K562 (cell line): ENCODE results near the gene ARID5B. TPM values are rescaled to one million over a fixed set of nuclear protein-coding genes. Genes with fewer than 3 reads are reported as not detected.

Source experiments
- ATAC-seq: fragments of 200-7000 bp; cut with Tn5 transposase; 3 replicates; pipeline ENCODE4 v1.9.1; 2020; ENCODE audit warnings: moderate library complexity
- BruUV-seq: library from RNA; stranded (reverse); fragments of 400-500 nt; replicated peaks from 2 replicates; lab custom pipeline; 2021; lab: Mats Ljungman, UMichigan
- CTCF ChIA-PET: fragments of 300-600 bp; formaldehyde crosslinking; extraction: SDS; loops from one replicate; lab custom pipeline; 2021; ENCODE audit warnings: low intra/inter-chr PET ratio; lab: Yijun Ruan, JAX
- POLR2A ChIA-PET: fragments of 300-600, 350-650 bp; sonication (Branson Sonifier 250); formaldehyde crosslinking; extraction: SDS; loops from one replicate; lab custom pipeline; 2021; ENCODE audit warnings: antibody characterized with exemption, inconsistent platforms; lab: Yijun Ruan, JAX
- DNase-seq, 4 experiments: peaks; one replicate each; pipeline versions ENCODE4 v3.0.0 to v3.0.0-alpha.2; 2011 to 2018; ENCODE audit warnings: low spot score in 3 of 4, mixed read lengths in 3 of 4; ENCODE audit errors: extremely low read depth in 1 of 4
- FAIRE-seq: peaks from 2 replicates; lab custom pipeline; 2011; peaks lifted over from hg19 to GRCh38; lab: Jason Lieb, UNC
- H2AFZ ChIP-seq: 2 replicates; pipeline ENCODE4 v1.6.0; 2011; ENCODE audit warnings: low read depth, low read length, control low read depth, inconsistent platforms
- H3K27ac ChIP-seq: fragments of 200-600 bp; 3 replicates; pipeline ENCODE4 v1.8.0; 2011; ENCODE audit warnings: low read depth, mild to moderate bottlenecking, control low read depth, inconsistent platforms, low read length, moderate library complexity, mixed read lengths; ENCODE audit errors: extremely low read depth
- H3K27me3 ChIP-seq, 2 experiments: fragments of 300-600 bp in 1 of 2; 2 replicates in 1 of 2; 3 replicates in 1 of 2; pipeline versions ENCODE4 v1.6.0 to v1.8.0; 2011; ENCODE audit warnings: inconsistent platforms in 2 of 2, low read length in 2 of 2, mild to moderate bottlenecking in 1 of 2, mixed read lengths in 1 of 2, moderate library complexity in 1 of 2; ENCODE audit not compliant: control insufficient read depth in 2 of 2, insufficient read depth in 2 of 2
- H3K36me3 ChIP-seq: fragments of 300-600 bp; 3 replicates; pipeline ENCODE4 v1.8.0; 2011; ENCODE audit warnings: mild to moderate bottlenecking, low read length, inconsistent platforms; ENCODE audit not compliant: control insufficient read depth, insufficient read depth
- H3K4me1 ChIP-seq, 2 experiments: fragments of 200-600 bp in 1 of 2; replicated peaks in 1 of 2; 2 replicates in 1 of 2; 3 replicates in 1 of 2; pipeline versions ENCODE4 v1.5.1 to v1.8.0; 2011; ENCODE audit warnings: inconsistent platforms in 2 of 2, low read length in 2 of 2, mild to moderate bottlenecking in 1 of 2, mixed read lengths in 1 of 2, moderate library complexity in 1 of 2; ENCODE audit not compliant: control insufficient read depth in 2 of 2, insufficient read depth in 2 of 2
- H3K4me2 ChIP-seq: 2 replicates; pipeline ENCODE4 v1.6.1; 2011; ENCODE audit warnings: low read length, control low read depth, inconsistent platforms, mixed read lengths; ENCODE audit not compliant: insufficient read depth
- H3K4me3 ChIP-seq: fragments of 200-600 bp; sonication (generic), shearing (Covaris generic); 2 replicates; pipeline ENCODE4 v1.5.1; 2016; ENCODE audit warnings: control low read depth, inconsistent platforms
- H3K79me2 ChIP-seq: fragments of 200-600 bp; 3 replicates; pipeline ENCODE4 v1.8.0; 2011; ENCODE audit warnings: low read length, inconsistent platforms; ENCODE audit not compliant: control insufficient read depth, insufficient read depth
- H3K9ac ChIP-seq, 2 experiments: 2 replicates each; pipeline versions ENCODE4 v1.6.0 to v1.6.1; 2011; ENCODE audit warnings: low read depth in 2 of 2, low read length in 2 of 2, control low read depth in 1 of 2, inconsistent platforms in 1 of 2, mild to moderate bottlenecking in 1 of 2, mixed read lengths in 1 of 2; ENCODE audit not compliant: insufficient read depth in 1 of 2
- H3K9me1 ChIP-seq: one replicate; pipeline ENCODE4 v1.6.0; 2011; ENCODE audit warnings: inconsistent platforms, mild to moderate bottlenecking, low read length, moderate library complexity; ENCODE audit not compliant: control insufficient read depth, insufficient read depth
- H3K9me3 ChIP-seq: replicated peaks from 2 replicates; pipeline ENCODE4 v1.5.1; 2011; ENCODE audit warnings: low read depth, low read length, inconsistent platforms; ENCODE audit not compliant: control insufficient read depth, insufficient read depth
- H4K20me1 ChIP-seq: replicated peaks from 2 replicates; pipeline ENCODE4 v1.6.1; 2011; ENCODE audit warnings: low read length, inconsistent platforms, mixed read lengths; ENCODE audit not compliant: control insufficient read depth, insufficient read depth
- CREB1 ChIP-seq, 2 experiments: sonication (generic) in 1 of 2; formaldehyde crosslinking in 1 of 2; IDR thresholded peaks; 2 replicates each; pipeline versions ENCODE4 v1.6.1 to v1.8.0; 2012 to 2022; ENCODE audit warnings: inconsistent platforms in 1 of 2, mild to moderate bottlenecking in 1 of 2, missing genetic modification reagents in 1 of 2, moderate library complexity in 1 of 2
- ELF2 ChIP-seq: fragments of 250-450 bp; sonication (Bioruptor Pico); IDR thresholded peaks from 2 replicates; pipeline ENCODE4 v1.5.0; 2021; ENCODE audit warnings: mild to moderate bottlenecking
- EP300 ChIP-seq: IDR thresholded peaks from 2 replicates; pipeline ENCODE4 v1.6.1; 2012; ENCODE audit warnings: low read length, improper control_type of control experiment
- KDM5B ChIP-seq: fragments of 200-600 bp; sonication (generic); IDR thresholded peaks from 2 replicates; pipeline ENCODE4 v1.6.1; 2012; ENCODE audit warnings: low read depth, mild to moderate bottlenecking, moderate library complexity, low read length, control low read depth, inconsistent platforms; ENCODE audit not compliant: insufficient replicate concordance
- KLF13 ChIP-seq: fragments of 450-650 bp; IDR thresholded peaks from 2 replicates; pipeline ENCODE4 v1.6.1; 2016; ENCODE audit warnings: missing genetic modification characterization, low read depth, mild to moderate bottlenecking, missing compliant biosample characterization, moderate library complexity, borderline replicate concordance
- MED1 ChIP-seq: sonication (generic); formaldehyde crosslinking; IDR thresholded peaks from 2 replicates; pipeline ENCODE4 v1.8.1; 2023; ENCODE audit warnings: missing genetic modification reagents, borderline replicate concordance
- MYBL2 ChIP-seq, 2 experiments: fragments of 450-650 bp in 1 of 2; sonication (generic) in 1 of 2; formaldehyde crosslinking in 1 of 2; IDR thresholded peaks; 2 replicates each; pipeline versions ENCODE4 v1.6.1 to v1.8.1; 2017 to 2022; ENCODE audit warnings: borderline replicate concordance in 1 of 2, inconsistent platforms in 1 of 2, low read depth in 1 of 2, mild to moderate bottlenecking in 1 of 2, missing genetic modification reagents in 1 of 2, moderate library complexity in 1 of 2
- NCOA6 ChIP-seq: fragments of 450-650 bp; IDR thresholded peaks from 2 replicates; pipeline ENCODE4 v1.6.1; 2017; ENCODE audit warnings: mild to moderate bottlenecking
- PHF21A ChIP-seq: fragments of 450-650 bp; IDR thresholded peaks from 2 replicates; pipeline ENCODE4 v1.6.1; 2017; ENCODE audit warnings: low read depth, borderline replicate concordance
- POLR3G ChIP-seq: IDR thresholded peaks from 2 replicates; pipeline ENCODE4 v1.6.1; 2011; ENCODE audit not compliant: insufficient read length, insufficient replicate concordance; ENCODE audit errors: extremely low read depth
- RCOR1 ChIP-seq, 2 experiments: IDR thresholded peaks; 2 replicates each; pipeline ENCODE4 v1.6.1; 2012; ENCODE audit warnings: low read depth in 2 of 2, low read length in 2 of 2, borderline replicate concordance in 1 of 2, improper control_type of control experiment in 1 of 2
- SETDB1 ChIP-seq: IDR thresholded peaks from one replicate; pipeline ENCODE4 v1.6.1; 2012; ENCODE audit warnings: low read length, control low read depth, inconsistent platforms
- TARDBP ChIP-seq: fragments of 450-650 bp; IDR thresholded peaks from 2 replicates; pipeline ENCODE4 v1.6.1; 2016
- ZBTB7A ChIP-seq: IDR thresholded peaks from 2 replicates; pipeline ENCODE4 v1.6.1; 2011; ENCODE audit warnings: low read depth, mild to moderate bottlenecking, low read length, moderate library complexity, borderline replicate concordance; ENCODE audit not compliant: control insufficient read depth
- ZFP36 ChIP-seq: fragments of 150-350 bp; IDR thresholded peaks from 2 replicates; pipeline ENCODE4 v1.6.1; 2018; ENCODE audit warnings: low read length, low read depth; ENCODE audit not compliant: partially characterized antibody
- ZFP91 ChIP-seq: sonication (generic); formaldehyde crosslinking; IDR thresholded peaks from 2 replicates; pipeline ENCODE4 v1.8.0; 2022; ENCODE audit warnings: mild to moderate bottlenecking, missing genetic modification reagents
- ZNF766 ChIP-seq: fragments of 200-800 bp; sonication (Bioruptor generic); conservative IDR thresholded peaks from 2 replicates; pipeline ENCODE4 v1.6.1; 2016; ENCODE audit warnings: missing genetic modification characterization, missing compliant biosample characterization
- ZNF830 ChIP-seq: fragments of 250-450 bp; sonication (Bioruptor Pico); IDR thresholded peaks from 2 replicates; pipeline ENCODE4 v1.5.0; 2021; ENCODE audit warnings: mild to moderate bottlenecking
- WGBS: fragments of 100-300 bp; shearing (Covaris generic); methylation state at CpG from one replicate; pipeline ENCODE4 v1.1.6; 2016; ENCODE audit warnings: low coverage, mixed read lengths; ENCODE audit not compliant: insufficient coverage; ENCODE audit errors: missing lambda C conversion rate; 5-methylcytosine and 5-hydroxymethylcytosine counted together
- in situ Hi-C: fragments of 300-500 bp; cut with MboI; formaldehyde crosslinking; loops from 4 replicates; pipeline ENCODE4 v1.15.0; 2018; ENCODE audit warnings: inconsistent platforms, mixed read lengths
- intact Hi-C: fragments of 100-400 bp; cut with micrococcal nuclease; formaldehyde crosslinking; loops from 2 replicates; pipeline ENCODE4 v1.14.2; 2022
- polyA plus RNA-seq, 8 experiments: library from polyadenylated mRNA; depleted of rRNA in 4 of 8; stranded (reverse) in 5 of 8; unstranded in 3 of 8; fragments of >200 nt; fragmentation: Nextera tagmentation in 2 of 8; fragmentation: Illumina TruSeq in 1 of 8; extraction: Ambion mirVana in 2 of 8; extraction: Trizol in 1 of 8; gene quantifications; 2 replicates each; pipeline versions ENCODE4 v1.2.1 to v1.2.3, GENCODE V29; 2011 to 2014; ENCODE audit warnings: inconsistent platforms in 1 of 8, missing spikeins in 1 of 8
- total RNA-seq, 7 experiments: library from RNA; depleted of rRNA in 6 of 7; stranded (reverse); fragments of >200 nt in 6 of 7; fragmentation: Illumina TruSeq in 2 of 7; extraction: Trizol in 2 of 7; gene quantifications; 2 replicates each; pipeline versions ENCODE4 v1.2.1 to v1.2.3, GENCODE V29; 2011 to 2021; ENCODE audit warnings: low replicate concordance in 1 of 7

Gene ARID5B
- total and polyA plus RNA-seq, 9 of the 15 experiments (the other 6 are each of a cell fraction or from before 2014, with no cell fraction given), result 0.48 to 1.6 (median 0.80) TPM

- no peak for TF ChIP-seq ZNF830 (CRISPR knock-in tag)
- no peak for TF ChIP-seq KLF13 (tag)
- no peak for TF ChIP-seq EP300
- TF ChIP-seq ZBTB7A, result no peak
Measured at GRCh38 chr10:62002753-62003152, 101.3 kb downstream of the ARID5B start (continued).

GRCh38 chr10:62004042-62004441 lies 102.5 kb downstream of the ARID5B start:
- H3K4me3 ChIP-seq, result no peak overlapping the region
- no peaks in the 10 kb centered on the region for H3K36me3 ChIP-seq
- POLR2A ChIA-PET, result no interaction called here
- TF ChIP-seq TARDBP (no peak), MED1 (CRISPR knock-in tag) (no peak), CREB1 (IDR thresholded peaks at IDR 0.05) (no peak), CREB1 (CRISPR knock-in tag; IDR thresholded peaks at IDR 0.05) (no peak), ZNF766 (no peak), MYBL2 (IDR thresholded peaks at IDR 0.05; ENCODE audit: low read depth) (no peak), MYBL2 (CRISPR knock-in tag; IDR thresholded peaks at IDR 0.05; ENCODE audit: borderline replicate concordance) (no peak), SETDB1 (no peak), PHF21A (no peak), POLR3G (no peak), RCOR1 (IDR thresholded peaks at IDR 0.05; ENCODE audit: borderline replicate concordance in 1 of 2, low read depth in 2 of 2, low read length in 2 of 2) (no peak), ZFP36 (no peak), KDM5B (no peak), ZFP91 (CRISPR knock-in tag) (no peak), ELF2 (CRISPR knock-in tag) (no peak), NCOA6 (no peak)
- ATAC-seq (no peak), DNase-seq (no peak), FAIRE-seq (no peak)
- H3K9ac ChIP-seq, result no peak overlapping the region
- no peaks in the 10 kb centered on the region for H3K79me2 ChIP-seq
- H3K4me1 ChIP-seq, result no peaks in the 10 kb centered on the region
- in situ Hi-C loops, result no loop called here
- WGBS, result 4% methylated on average over 3 of the region's 3 CpGs
- BruUV-seq, result no TSS peak
- no peaks in the 10 kb centered on the region for H3K9me3 ChIP-seq
- no peaks in the 10 kb centered on the region; a peak in 2 of 5 replicates for H3K27me3 ChIP-seq
- H4K20me1 ChIP-seq, result no peaks in the 10 kb centered on the region
- intact Hi-C loops, result no loop called here
- H3K9me1 ChIP-seq, result no peaks in the 10 kb centered on the region
- H2AFZ ChIP-seq, result no peak overlapping the region
- H3K27ac ChIP-seq, result no peak overlapping the region
- H3K4me2 ChIP-seq, result no peak overlapping the region
- CTCF ChIA-PET, result no interaction called here
